ENCODE data around the gene TMEM121B.
"Not testable (repeated sequence)": the region's sequence is repeated elsewhere in the genome, so short reads cannot be mapped to it uniquely, and the experiment has no call there.

Gene TMEM121B

GRCh38 chr22:17121233-17122195, at the start of gene TMEM121B:
Gene TMEM121B (minus strand): TSS chr22:17121360. CDS start chr22:17121127, 233 bp downstream.
- peak; percentile 77 for DNase-seq

GRCh38 chr22:17167486-17167885, 46.3 kb upstream of the TMEM121B start:
- DNase-seq: no peak

- DNase-seq: peak; percentile 19
Observed at GRCh38 chr22:17164392-17165024, 43.3 kb upstream of the TMEM121B start.

GRCh38 chr22:17162731-17163130, 41.6 kb upstream of the TMEM121B start:
- DNase-seq: no peak

GRCh38 chr22:17161991-17162390, 40.8 kb upstream of the TMEM121B start:
- DNase-seq: no peak

- peak; percentile 26 for DNase-seq
Observed at GRCh38 chr22:17159504-17159951, 38.4 kb upstream of the TMEM121B start.

GRCh38 chr22:17158568-17159503, 37.7 kb upstream of the TMEM121B start, which contains the start of gene HDHD5:
Gene HDHD5 (minus strand): TSS chr22:17159277. CDS start chr22:17159251, 26 bp downstream.
- peak; percentile 93 for DNase-seq

GRCh38 chr22:17158176-17158567, 37.0 kb upstream of the TMEM121B start:
- DNase-seq: no peak

- no peak for DNase-seq
Observed at GRCh38 chr22:17157714-17158113, 36.6 kb upstream of the TMEM121B start.

- no peak for DNase-seq
Observed at GRCh38 chr22:17155941-17156340, 34.8 kb upstream of the TMEM121B start.

- DNase-seq: no peak
Observed at GRCh38 chr22:17152971-17153370, 31.8 kb upstream of the TMEM121B start.

GRCh38 chr22:17152340-17152739, 31.2 kb upstream of the TMEM121B start:
- DNase-seq: no peak

GRCh38 chr22:17149076-17149815, 28.1 kb upstream of the TMEM121B start:
- DNase-seq: no peak

GRCh38 chr22:17147458-17147857, 26.3 kb upstream of the TMEM121B start:
- not testable (repeated sequence) for DNase-seq

- no peak for DNase-seq
Observed at GRCh38 chr22:17145021-17145680, 24.0 kb upstream of the TMEM121B start.

GRCh38 chr22:17143826-17144225, 22.7 kb upstream of the TMEM121B start:
- no peak for DNase-seq

GRCh38 chr22:17143101-17143500, 21.9 kb upstream of the TMEM121B start:
- DNase-seq: no peak

GRCh38 chr22:17140826-17141766, 19.9 kb upstream of the TMEM121B start:
- DNase-seq: peak; percentile 32

- DNase-seq: no peak
Observed at GRCh38 chr22:17140022-17140421, 18.9 kb upstream of the TMEM121B start.

GRCh38 chr22:17138513-17138912, 17.4 kb upstream of the TMEM121B start:
- no peak for DNase-seq
